NCI-H2081 treated with DMSO at 0.1 percent for 48 hours (cell line): Measurements from ENCODE around the gene MTA1.

Experiments used
- DNase-seq: peaks from one replicate; lab custom pipeline; 2025; lab: John Stamatoyannopoulos, UW

MTA1 gene

DNA sequence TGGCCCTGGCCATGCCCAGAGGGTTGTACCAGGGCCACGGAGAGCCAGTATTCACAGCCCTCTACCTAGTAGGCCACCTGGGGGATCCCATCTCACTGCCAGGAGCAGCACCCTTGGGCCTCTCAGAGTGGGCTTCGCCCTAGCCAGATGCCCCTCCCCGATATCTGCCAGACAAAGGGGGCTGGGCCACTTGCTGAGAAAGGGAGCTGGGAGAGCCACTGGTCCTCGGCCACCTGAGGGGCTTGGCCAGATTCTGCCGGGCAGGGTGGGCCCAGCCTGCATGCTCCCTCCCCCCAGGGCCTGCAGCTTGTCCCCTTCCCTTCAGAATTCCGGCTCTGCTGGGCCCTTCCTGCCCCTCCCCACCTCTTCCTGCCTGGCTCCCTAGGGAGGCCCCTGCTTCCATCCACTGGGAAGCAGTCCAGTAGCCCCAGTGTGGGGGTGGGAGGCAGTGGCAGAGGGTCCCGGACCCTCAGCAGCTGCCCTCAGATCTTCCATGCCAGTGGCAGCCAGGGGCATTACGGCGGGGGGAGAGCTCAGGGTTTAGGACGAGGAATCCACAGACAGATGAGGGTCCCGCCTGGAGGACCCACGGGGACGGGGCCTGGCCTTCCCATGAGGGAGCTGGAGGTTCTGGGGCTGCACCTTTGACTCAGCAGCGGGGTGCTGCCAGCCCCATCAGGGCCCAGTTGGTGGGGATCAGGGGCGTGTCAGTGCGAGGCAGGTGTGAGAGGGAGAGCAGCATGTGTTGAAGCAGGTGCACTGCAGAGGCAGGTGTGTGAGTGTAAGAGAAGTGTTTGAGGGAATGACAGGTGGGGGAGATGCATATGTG is 57.4 kb downstream of the MTA1 start:
- no peak for DNase-seq

DNA sequence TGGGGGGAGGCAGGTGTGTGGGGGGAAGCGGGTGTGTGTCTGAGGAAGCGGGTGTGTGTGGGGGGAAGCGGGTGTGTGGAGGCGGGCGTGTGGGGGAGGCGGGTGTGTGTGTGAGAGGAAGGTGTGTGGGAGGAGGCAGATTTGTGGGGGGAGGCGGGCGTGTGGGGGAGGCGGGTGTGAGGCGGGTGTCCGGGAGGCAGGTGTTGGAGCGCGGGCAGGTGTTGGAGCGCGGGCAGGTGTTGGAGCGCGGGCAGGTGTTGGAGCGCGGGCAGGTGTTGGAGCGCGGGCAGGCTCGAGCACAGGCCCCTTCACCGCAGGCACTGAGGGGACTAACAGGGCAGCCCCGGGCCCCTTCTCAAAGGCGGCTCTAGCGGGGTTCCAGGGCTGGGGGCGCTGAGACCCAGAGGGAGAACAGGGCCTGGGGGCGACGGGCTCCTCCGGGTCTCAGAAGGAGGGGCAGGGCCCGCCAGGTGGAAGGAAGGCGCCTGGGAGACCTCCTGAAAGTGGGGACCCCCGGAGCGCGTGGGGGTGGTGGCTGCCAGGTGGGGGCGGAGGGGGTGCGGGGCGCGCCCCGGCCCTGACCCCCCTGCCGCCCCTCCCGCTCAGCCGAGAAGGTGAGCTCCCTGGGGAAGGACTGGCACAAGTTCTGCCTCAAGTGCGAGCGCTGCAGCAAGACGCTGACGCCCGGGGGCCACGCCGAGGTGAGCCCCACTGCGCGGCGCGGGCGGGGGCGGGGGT is 58.2 kb downstream of the MTA1 start:
- no peak for DNase-seq

DNA sequence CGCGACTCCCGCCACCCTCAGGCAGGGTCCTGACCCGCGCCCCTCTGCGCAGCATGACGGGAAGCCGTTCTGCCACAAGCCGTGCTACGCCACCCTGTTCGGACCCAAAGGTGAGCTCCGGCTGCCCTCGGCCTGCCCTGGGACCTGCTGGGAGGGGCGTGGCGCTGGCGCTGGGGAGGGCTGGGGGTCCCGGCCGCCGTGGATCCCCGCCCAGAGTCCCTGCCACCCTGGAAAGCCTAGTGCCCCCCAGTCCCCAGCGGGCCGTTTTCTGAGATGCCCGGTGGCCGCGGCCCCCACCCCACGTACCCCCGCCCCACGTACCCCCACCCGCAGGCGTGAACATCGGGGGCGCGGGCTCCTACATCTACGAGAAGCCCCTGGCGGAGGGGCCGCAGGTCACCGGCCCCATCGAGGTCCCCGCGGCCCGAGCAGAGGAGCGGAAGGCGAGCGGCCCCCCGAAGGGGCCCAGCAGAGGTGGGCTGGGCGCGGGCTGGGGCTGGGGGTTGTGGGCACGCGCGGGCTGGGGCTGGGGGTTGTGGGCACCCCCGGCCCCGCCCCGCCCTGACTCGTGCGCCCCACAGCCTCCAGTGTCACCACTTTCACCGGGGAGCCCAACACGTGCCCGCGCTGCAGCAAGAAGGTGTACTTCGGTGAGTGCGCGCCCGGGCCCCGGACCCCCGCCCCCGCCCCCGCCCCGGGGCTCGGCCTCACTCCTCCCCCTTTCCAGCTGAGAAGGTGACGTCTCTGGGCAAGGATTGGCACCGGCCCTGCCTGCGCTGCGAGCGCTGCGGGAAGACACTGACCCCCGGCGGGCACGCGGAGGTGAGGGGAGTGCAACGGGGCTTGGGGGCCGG is 59.0 kb downstream of the MTA1 start:
- no peak for DNase-seq

DNA sequence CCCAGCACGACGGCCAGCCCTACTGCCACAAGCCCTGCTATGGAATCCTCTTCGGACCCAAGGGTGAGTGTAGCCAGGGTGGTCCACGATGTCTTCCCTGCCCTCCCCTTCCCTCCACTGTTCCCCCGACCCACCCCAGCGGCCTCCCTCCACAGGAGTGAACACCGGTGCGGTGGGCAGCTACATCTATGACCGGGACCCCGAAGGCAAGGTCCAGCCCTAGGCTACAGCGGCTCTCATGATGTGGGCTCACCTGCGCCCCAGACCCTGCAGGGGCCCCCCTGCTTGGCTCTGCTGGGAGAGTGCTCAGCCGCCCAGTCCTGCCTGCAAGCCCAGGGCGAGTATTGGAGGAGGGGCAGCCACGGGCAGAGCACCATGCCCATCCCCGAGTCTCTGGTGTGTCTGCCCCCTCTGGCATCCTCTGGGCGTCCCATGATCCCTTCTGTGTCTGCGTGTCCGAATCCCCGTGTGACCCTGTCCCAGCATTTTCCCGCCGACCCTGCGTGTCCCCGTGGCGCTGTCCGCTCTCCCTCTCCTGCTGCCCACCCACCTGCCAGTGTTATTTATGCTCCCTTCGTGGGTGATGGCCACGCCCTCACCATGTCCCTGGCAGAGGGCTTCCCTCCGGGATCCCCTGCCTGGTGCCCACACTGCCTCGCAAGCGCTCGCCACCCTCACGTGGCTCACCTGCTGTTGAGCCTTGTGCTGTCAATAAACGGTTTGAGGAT is 60.0 kb downstream of the MTA1 start:
- no peak for DNase-seq

DNA sequence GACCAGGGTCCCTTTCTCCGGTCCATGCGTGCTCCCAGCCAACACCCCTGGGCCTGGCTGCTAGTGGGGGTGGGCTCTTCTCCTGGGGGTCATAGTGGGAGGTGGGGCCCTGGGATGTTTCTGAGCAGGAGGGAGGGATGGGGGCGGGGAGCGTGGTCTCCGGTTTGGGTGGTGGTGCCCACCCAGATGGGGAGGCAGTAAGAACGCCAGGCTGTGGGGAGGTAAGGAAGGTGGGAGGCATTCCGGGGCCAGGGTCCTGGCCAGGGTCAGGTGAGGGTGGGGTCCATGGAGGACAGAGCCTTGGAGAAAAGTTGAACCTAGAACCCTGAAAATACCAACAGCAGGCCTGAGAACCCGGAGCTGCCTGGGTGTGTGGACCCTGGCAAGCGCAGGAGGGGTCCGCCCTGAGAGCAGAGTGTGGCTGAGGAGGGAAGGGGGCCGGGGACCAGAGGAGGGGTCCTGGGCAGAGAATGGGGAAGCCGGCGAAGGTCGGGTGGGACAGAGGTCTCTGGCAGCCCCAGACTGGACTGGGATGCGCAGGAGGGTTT is 60.6 kb downstream of the MTA1 start:
- DNase-seq, result no peak

DNA sequence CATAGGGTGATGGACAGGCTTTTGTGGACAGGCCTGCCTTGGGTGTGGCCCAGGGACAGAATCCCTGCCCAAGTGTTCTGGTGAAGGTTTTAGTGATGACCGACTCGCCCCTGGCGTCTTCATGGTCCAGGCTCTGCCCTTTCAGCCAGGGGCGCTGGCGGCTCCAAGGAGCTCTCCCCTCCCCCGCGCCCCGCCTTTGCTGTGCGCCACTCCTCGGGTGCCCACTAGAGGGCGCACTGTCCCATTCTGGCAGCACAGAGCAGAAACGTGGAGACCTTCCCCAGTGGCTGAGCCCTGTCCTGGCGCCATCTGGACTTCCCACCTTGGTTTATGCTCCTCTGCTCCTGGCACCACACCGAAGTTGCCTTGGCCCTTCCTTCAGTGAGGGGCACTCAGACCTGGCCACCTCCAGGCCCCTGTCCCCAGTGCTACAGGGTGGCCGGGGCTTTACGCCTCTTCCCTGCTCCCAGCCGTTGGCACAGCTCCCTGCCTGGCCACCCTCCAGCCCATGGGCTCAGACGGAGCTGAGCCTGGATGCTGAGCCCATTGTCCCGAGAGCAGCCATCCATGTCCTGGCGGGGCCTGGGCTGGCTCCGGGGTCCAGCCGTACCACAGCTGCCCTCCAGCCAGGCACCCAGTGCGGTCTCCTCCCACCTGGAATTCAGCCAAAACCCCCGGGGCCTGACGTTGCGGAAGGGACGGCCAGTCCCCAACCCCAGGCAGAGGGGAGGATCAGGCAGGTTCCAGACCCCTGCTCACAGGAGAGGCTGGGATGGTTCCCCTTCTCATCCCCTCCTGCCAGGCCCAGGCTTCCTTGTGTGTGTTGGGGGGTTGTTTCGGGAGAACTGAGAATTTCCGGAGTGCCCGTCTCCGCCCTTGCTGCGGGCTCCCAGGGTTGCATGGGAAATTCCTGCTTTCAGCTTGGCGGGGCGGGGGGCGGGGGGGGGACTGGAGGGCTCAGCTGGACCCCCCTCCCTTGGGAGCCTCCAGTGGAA is 61.5 kb downstream of the MTA1 start:
- peak; percentile 79 for DNase-seq

DNA sequence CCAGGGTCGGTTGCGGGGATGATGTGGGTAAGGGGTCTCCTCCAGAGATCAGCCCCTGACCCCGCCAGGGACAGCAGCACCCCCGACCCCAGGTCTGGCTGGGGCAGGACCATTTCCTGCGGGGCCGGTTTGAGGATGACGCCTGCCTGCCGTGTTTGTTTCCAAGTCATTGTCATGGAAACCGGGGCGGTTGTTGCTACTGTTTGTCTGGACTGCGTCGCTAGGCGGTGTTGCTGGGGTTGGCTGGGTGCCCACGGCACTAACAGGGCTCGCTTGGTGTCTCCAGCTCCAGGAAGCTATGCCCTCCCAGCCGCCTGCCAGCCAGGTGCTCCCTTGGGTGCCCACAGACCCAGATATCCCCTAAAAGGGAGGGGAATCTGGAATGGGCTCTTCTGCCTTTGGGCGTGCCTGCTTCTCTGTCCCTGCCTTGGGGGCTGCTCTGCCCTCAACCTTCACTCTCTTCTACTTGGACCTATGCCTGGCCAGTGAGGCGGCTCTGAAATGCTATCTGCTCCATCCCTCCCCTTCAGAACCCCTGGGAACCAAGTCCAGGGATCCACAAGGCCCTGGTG is 62.3 kb downstream of the MTA1 start:
- peak; percentile 92 for DNase-seq

DNA sequence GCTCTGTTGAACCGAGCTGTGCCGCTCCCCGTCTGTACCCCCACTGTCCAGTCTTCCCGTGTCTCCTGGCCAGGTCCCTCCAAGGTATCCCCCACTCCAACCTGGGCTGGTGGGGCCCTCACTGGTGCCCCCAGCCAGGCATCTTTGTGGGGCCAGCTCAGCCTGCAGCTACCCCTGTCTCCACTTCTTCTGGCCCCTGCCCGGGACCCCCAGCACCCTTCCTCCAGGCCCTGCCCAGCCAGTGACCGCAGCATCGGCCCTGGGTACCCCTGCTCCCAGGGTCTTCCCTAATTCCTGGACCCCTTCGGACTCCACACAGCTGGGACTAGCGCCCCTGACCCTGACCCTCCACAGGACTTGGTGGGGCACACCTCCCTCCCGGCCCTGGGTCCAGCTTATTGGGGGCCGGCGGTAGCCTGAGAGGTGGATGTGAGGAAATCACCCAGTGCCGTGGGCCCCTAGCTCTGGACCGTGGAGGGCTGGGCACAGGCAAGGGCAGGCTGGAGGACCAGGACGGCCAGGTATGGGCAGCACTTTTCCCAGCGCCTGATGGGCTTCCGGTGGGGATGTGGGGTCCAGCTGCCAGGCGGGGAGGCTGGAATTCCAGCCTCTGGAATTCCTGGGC is 63.0 kb downstream of the MTA1 start:
- no peak for DNase-seq

DNA sequence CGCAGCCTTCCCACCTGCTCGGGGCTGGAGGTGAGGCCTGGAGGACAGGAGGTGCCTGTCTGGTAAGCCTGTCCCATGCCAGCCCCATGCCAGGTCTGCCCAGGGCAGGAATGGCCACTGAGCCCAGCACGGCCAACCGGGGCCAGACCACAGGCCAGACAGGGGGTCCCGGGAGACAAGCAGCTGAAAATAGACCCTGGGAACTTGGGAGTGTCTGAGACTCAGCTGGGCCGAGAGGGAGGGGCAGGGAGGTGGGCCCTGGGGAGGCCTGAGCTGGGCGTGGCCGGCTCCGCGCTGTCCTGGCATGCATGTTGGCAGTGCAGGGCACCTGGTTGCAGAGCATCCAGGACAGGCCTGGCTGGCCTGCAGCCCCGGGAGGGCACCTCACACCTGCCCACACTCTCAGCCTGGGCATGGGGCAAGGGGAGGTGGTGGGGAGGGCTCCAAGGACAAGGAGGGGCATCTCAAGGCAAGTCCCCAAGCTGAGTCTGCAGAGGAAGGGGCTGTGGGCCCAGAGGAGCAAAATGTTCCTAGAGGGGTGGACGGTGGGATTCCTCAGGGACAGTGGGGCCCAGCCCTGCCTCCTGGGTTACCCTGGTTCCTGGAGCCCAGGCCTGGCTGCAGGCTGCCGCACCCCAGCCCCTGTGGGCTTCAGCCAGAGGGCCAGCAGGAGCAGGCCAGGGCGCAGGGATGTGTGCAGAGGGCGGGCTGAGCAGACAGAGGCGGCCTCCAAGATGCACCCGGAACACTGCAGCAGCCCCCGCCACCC is 63.9 kb downstream of the MTA1 start:
- no peak for DNase-seq

DNA sequence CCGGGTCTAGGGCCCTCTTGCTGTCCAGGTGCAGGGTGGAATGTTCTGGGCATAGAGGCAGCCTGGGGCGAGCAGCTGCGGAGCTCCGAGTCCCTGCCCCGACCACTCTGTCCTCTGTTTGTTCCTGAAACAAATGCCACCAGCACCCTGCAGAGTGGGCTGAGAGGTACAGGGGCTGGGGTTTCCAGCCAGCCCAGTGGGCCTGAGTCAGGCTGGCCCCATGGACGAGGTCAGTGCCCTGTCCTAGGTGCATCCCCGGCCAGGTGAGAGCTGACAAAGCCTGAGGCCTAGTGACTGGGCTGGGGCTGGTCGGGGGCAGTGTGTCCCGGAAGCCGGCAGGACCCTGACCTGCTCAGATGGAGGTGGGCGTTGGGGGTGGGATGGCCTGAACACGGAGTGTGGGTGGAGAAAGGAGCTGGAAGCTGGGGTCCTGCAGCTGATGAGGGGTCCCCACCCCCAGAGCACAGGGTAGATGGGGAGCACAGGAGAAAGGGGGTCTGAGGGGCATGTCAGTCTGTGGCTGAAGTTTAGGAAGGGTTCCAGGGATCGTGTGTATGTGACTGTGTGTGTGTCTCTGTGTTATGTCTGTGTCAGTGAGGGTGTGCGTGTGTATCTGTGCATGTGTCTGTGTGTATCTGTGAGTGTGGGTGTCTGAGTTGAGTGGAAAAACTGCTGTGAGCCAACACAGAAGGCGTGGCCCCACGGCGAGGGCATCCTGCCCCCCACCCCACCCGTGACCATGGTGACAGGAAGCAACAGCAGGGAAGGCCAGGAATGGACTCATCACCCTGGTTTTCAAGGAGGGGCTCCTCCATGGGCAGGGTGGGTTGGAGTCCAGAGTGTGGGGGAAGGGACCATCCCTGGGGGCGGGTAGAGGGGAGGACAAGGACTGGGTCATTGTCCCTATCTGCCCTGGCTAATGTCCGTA is 64.7 kb downstream of the MTA1 start:
- no peak for DNase-seq

DNA sequence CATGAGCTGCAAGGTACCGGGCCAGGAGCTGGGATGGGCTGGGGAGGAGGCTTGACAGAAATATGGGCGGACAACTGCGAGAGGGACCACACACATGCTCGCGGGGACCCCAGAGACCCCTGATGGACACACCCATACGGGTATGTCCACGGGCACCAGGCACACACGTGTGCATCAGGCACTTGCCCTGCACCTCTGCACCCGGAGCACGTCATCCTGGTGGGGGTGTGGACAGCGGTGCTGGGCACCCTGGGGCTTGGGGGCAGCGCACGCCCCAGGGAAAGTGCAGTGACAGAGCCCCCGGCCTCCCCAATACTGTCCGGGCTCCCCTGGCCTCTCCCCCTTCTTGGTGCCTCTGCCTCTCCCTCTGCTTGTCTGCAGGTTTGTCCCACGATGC is 65.4 kb downstream of the MTA1 start:
- no peak for DNase-seq

DNA sequence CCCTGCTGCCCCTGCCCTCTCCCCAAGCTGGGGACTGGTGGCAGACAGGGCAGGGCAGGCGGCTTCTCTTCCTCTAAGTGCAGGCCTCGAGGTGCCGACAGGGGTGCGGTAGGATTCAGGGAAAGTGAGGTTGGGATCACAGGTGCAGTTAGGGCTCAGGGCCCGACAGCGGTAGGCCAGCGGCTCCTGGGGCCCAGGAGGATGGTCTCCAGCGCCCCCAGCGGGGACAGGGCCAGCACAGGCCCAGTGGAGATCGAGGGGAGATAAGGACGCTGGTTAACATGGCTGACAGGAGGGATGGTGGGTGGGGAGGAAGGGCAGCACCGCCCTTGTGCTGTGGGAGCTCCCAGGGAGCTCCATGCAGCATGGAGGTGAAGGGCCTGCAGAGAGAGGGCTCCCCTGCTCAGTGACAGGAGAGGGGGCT is 66.1 kb downstream of the MTA1 start:
- DNase-seq, result no peak

DNA sequence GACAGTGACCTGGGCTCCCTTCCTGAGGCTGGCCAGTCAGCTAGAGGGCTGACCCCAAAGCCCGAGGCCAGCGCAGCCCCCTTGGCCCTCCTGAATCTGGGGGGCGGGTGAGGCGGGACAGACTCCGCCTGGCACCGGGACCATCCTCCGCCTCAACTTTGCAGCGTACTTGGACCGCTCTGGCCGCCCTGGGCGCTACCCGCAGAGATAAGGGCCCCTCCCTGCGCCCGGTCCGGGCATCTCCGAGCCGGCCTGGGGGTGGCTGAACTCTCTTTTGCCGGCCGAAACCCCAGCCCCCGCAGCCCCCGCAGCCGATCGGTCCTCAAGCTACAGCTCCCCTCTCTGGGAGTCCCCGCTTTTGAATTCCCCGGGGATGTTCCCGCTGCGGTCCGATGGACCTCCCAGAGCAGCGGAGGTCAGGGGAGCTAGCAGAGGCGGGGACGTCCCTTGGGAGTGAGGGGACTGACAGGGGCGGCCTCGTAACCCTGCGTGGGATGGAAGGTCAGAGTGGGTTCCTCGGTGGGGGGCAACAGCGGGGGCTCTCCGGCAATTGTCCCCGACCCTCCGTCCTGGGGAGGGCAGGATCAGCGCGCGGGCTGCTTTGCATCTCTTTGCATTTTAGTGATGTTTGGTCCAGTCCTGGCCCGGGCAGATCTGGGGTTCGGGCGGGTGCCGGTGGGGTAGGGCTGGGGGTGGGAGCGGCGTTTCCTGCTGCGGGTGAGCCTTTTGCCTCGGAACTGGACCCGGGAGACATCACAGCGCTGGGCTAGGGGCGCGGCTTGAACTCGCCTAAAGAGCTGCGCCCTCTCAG is 66.7 kb downstream of the MTA1 start, which contains the start of gene CRIP1:
TSS of gene CRIP1 (plus strand) at position 724 of the 811 bp plus-strand sequence. CDS start 374 bp downstream, outside the sequence.
- no peak for DNase-seq

DNA sequence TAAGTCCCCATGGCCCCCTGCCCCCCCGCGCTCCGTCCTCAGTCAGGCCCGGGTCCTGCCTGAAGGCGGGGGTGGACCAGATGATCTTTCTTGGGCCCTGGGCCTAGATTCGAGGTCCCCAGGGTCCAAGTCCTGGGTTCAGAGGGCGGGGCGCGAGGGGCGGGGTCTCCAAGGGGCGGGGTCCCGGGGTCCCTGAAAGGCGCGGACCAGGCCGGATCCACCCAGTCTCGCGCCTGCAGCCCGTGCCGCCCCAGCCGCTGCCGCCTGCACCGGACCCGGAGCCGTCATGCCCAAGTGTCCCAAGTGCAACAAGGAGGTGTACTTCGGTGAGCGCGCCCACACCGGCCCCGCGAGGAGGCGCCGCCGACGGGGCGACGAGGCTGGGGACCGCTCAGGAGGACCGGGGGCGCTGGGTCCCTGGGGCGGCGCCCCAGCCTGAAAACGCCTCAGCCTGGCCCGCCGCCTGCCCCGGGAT is 67.4 kb downstream of the MTA1 start:
- no peak for DNase-seq

DNA sequence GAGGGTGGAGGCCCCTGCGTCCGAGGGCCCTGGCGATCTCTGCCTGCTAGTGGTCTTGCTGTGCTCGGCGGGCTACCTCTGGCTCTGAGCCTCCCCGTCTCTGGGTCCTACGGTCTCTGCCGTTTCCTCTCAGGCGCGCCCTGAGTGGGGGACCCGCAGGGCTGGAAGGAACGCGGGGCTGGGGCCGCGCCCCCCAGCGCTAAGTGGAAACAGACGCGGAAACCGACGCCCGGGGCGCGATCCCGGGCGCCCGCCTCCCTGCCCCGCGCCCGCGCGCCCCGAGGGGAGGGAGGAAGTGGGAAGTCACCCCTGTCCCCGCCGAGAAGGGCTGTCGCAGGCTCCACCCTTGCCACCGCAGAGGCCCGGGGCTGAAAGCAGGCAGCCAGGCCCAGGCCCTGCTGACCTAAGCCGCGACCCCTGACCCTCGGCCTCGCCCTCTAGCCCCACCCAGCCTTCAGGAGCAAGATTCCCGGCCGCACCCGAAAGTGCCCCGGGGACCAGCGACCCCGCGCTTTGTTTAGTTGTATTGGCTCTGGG is 67.9 kb downstream of the MTA1 start:
- no peak for DNase-seq
